GM18520 (cell line): Measurements from ENCODE around the gene HIP1.
"Not testable (repeated sequence)": the region's sequence is repeated elsewhere in the genome, so short reads cannot be mapped to it uniquely, and the experiment has no call there.

Experiments
- ATAC-seq: cut with Tn5 transposase; IDR thresholded peaks from one replicate; pipeline ENCODE4 v1.9.1; 2021; ENCODE audit not compliant: unreplicated experiment

The HIP1 gene

GRCh38 chr7:75579899-75580298 is 158.8 kb downstream of the HIP1 start:
- no peak for ATAC-seq

GRCh38 chr7:75578081-75578480 is 160.7 kb downstream of the HIP1 start:
- ATAC-seq = no peak

- ATAC-seq = no peak
These were observed 163.1 kb downstream of the HIP1 start for GRCh38 chr7:75575488-75576121.

- no peak for ATAC-seq
These were observed 165.2 kb downstream of the HIP1 start for GRCh38 chr7:75573477-75574019.

GRCh38 chr7:75572814-75573213 is 165.9 kb downstream of the HIP1 start:
- ATAC-seq = no peak

GRCh38 chr7:75572396-75572795 is 166.3 kb downstream of the HIP1 start:
- ATAC-seq = no peak

- ATAC-seq = no peak
These were observed 167.5 kb downstream of the HIP1 start for GRCh38 chr7:75571209-75571608.

GRCh38 chr7:75569629-75570282 is 169.0 kb downstream of the HIP1 start:
- not testable (repeated sequence) for ATAC-seq

- ATAC-seq = no peak
These were observed 170.7 kb downstream of the HIP1 start for GRCh38 chr7:75567948-75568595.

GRCh38 chr7:75565132-75565837 is 173.5 kb downstream of the HIP1 start:
- ATAC-seq = no peak

- no peak for ATAC-seq
These were observed 175.6 kb downstream of the HIP1 start for GRCh38 chr7:75563171-75563570.

- ATAC-seq = no peak
These were observed 178.8 kb downstream of the HIP1 start for GRCh38 chr7:75559976-75560365.

- ATAC-seq = no peak
These were observed 179.3 kb downstream of the HIP1 start for GRCh38 chr7:75559355-75559975.

GRCh38 chr7:75556835-75557234 is 181.9 kb downstream of the HIP1 start:
- not testable (repeated sequence) for ATAC-seq

GRCh38 chr7:75555736-75556135 is 183.0 kb downstream of the HIP1 start:
- ATAC-seq = no peak

- no peak for ATAC-seq
These were observed 192.3 kb downstream of the HIP1 start for GRCh38 chr7:75546237-75547015.

- no peak for ATAC-seq
These were observed 201.0 kb downstream of the HIP1 start for GRCh38 chr7:75537731-75538130.

GRCh38 chr7:75536940-75537538 is 201.7 kb downstream of the HIP1 start:
- no peak for ATAC-seq

- ATAC-seq = no peak
These were observed 202.2 kb downstream of the HIP1 start for GRCh38 chr7:75536491-75536890.
